Neural crest cell (in vitro differentiated cells): ENCODE measurements around the gene KRTAP5-11. TPM values are rescaled to one million over a fixed set of nuclear protein-coding genes. Genes with fewer than 3 reads are reported as not detected.
"Not testable (repeated sequence)": the region's sequence is repeated elsewhere in the genome, so short reads cannot be mapped to it uniquely, and the experiment has no call there.

Source experiments
- DNase-seq: peaks from one replicate; pipeline ENCODE4 v3.0.0; 2021; ENCODE audit warnings: low read depth, mixed read lengths, low spot score
- H3K27ac Mint-ChIP-seq: one replicate; pipeline ENCODE4 v1.8.0; 2021; ENCODE audit warnings: mild to moderate bottlenecking, mixed read lengths; ENCODE audit not compliant: unreplicated experiment
- H3K27me3 Mint-ChIP-seq: 2 replicates; pipeline ENCODE4 v1.8.0; 2021; ENCODE audit warnings: low read depth, mild to moderate bottlenecking, mixed read lengths
- H3K36me3 Mint-ChIP-seq: 2 replicates; pipeline ENCODE4 v1.8.0; 2021; ENCODE audit warnings: low read depth, mild to moderate bottlenecking, mixed read lengths
- H3K4me1 Mint-ChIP-seq: 2 replicates; pipeline ENCODE4 v1.8.0; 2021; ENCODE audit warnings: mixed read lengths
- H3K4me3 Mint-ChIP-seq: one replicate; pipeline ENCODE4 v1.8.0; 2021; ENCODE audit warnings: mild to moderate bottlenecking, mixed read lengths
- H3K9me3 Mint-ChIP-seq: 2 replicates; pipeline ENCODE4 v1.8.0; 2021; ENCODE audit warnings: mixed read lengths
- total RNA-seq: library from RNA; stranded (reverse); gene quantifications from 2 replicates; pipeline ENCODE4 v1.2.1, GENCODE V29; 2021
- TF ChIP-seq, protein P1 (sequence below): fragments of 200-600 bp; sonication (generic); conservative IDR thresholded peaks from 2 replicates; pipeline ENCODE4 v1.5.0; 2021; ENCODE audit warnings: antibody characterized with exemption, mild to moderate bottlenecking

Gene KRTAP5-11
- total RNA-seq, 1 donor from 2014 or later = not detected

DNA sequence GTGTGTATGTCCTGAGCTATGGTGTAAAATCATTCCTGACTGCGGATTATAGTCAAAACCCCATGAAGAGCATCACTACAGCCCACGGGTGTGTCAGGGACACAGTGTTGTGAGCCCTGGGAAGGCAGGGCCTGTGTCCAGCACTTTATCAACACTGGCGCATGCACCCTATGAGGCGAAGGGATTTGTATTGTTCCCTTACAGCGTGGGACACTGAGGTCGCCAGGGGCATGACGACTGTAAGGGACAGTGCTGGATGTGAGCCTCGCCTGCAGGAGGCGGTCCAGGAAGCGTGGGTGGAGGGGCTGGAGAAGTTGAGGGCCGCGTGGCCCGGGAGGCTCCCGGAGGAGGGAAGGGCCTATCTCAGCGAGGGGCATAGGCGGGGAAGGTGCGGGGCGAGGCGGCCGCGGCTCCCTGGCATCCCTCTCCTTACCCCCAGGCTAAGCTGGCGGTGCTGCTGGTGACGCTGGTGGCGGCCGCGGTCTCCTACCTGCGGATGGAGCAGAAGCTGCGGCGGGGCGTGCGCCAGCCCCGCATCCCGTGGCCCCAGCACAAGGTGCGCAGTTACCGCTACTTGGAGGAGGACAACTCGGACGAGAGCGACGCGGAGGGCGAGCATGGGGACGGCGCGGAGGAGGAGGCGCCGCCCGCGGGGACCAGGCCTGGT lies 24.3 kb upstream of the KRTAP5-11 start:
- peak overlapping the region; percentile 84 for H3K4me3 Mint-ChIP-seq
- H3K27me3 Mint-ChIP-seq = peaks cover 74% of the 10 kb centered on the region
- not testable (repeated sequence) for H3K9me3 Mint-ChIP-seq, DNase-seq, H3K36me3 Mint-ChIP-seq
- peak overlapping the region; percentile 72 for H3K27ac Mint-ChIP-seq
- H3K4me1 Mint-ChIP-seq = peaks cover 10% of the 10 kb centered on the region

DNA sequence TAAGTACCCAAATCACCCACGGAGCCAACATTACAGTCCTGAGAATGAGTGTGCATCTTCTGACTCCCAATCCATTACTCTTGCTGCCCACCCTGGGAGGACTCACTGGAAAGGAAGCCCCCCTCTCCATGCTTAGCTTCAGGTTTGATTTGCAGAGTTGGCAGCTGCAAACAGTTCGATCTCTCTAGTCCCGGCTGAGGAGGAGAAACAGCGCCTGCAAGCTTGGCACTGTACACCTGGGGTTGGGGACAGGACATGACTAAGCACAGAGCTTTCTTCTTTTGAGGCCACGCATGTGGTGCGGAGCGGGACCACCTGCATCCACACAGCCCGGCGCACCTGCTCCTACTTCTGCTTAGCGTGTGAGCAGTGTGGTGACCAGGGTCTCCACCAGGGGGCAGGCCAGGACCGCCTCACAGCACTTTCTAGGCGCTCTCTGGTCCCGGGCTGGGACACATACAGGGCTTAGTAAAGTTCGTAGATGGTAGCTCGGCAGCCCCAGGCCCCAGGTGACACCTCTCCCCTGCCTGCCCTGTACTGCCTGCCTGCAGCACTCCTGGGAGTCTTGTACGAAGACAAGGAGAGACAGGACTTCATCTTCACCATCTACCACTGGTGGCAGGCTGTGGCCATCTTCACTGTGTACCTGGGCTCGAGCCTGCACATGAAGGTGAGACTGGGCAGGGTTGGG lies 22.3 kb upstream of the KRTAP5-11 start:
- H3K4me1 Mint-ChIP-seq, H3K36me3 Mint-ChIP-seq, H3K27ac Mint-ChIP-seq, H3K9me3 Mint-ChIP-seq: not testable (repeated sequence)
- TF ChIP-seq, protein P1, sequence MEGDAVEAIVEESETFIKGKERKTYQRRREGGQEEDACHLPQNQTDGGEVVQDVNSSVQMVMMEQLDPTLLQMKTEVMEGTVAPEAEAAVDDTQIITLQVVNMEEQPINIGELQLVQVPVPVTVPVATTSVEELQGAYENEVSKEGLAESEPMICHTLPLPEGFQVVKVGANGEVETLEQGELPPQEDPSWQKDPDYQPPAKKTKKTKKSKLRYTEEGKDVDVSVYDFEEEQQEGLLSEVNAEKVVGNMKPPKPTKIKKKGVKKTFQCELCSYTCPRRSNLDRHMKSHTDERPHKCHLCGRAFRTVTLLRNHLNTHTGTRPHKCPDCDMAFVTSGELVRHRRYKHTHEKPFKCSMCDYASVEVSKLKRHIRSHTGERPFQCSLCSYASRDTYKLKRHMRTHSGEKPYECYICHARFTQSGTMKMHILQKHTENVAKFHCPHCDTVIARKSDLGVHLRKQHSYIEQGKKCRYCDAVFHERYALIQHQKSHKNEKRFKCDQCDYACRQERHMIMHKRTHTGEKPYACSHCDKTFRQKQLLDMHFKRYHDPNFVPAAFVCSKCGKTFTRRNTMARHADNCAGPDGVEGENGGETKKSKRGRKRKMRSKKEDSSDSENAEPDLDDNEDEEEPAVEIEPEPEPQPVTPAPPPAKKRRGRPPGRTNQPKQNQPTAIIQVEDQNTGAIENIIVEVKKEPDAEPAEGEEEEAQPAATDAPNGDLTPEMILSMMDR = peak; percentile 70
- Mint-ChIP-seq H3K27me3 (peaks cover 76% of the 10 kb centered on the region), H3K4me3 (peak overlapping the region; percentile 49)
- DNase-seq = peak; percentile 24

DNA sequence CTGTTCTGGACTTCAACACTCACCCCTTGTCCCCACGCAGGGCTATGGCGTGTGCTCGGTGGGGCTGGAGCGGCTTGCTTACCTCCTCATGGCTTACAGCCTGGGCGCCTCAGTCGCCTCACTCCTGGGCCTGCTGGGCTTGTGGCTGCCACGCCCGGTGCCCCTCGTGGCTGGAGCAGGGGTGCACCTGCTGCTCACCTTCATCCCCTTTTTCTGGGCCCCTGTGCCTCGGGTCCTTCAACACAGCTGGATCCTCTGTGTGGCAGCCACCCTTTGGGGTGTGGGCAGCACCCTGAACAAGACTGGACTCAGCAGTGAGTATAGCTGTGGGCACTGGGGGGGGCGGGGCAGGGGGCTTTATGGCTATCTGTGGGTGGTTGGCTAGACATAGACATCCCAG lies 20.5 kb upstream of the KRTAP5-11 start:
- not testable (repeated sequence) for H3K36me3 Mint-ChIP-seq, H3K9me3 Mint-ChIP-seq, H3K4me1 Mint-ChIP-seq, DNase-seq, H3K4me3 Mint-ChIP-seq, H3K27ac Mint-ChIP-seq
- H3K27me3 Mint-ChIP-seq = peaks cover 73% of the 10 kb centered on the region

DNA sequence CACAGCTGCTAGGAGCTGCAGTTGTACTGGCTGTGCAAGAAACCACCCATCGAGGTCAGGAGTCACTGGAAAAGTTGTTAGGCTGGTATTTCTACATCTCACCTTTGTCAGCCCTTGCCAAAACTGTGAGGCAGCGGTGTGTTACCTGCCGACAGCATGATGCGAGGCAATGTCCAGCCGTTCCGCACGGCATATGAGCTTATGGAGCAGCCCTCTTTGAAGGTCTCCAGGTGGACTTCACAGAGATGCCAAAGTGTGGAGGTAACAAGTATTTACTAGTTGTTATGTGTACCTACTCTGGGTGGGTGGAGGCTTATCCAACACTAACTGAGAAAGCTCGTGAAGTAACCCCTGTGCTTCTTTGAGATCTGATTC lies 6.9 kb upstream of the KRTAP5-11 start:
- H3K4me1 Mint-ChIP-seq = peaks cover 33% of the 10 kb centered on the region
- not testable (repeated sequence) for H3K36me3 Mint-ChIP-seq, H3K4me3 Mint-ChIP-seq, H3K27ac Mint-ChIP-seq, H3K27me3 Mint-ChIP-seq, H3K9me3 Mint-ChIP-seq, DNase-seq

DNA sequence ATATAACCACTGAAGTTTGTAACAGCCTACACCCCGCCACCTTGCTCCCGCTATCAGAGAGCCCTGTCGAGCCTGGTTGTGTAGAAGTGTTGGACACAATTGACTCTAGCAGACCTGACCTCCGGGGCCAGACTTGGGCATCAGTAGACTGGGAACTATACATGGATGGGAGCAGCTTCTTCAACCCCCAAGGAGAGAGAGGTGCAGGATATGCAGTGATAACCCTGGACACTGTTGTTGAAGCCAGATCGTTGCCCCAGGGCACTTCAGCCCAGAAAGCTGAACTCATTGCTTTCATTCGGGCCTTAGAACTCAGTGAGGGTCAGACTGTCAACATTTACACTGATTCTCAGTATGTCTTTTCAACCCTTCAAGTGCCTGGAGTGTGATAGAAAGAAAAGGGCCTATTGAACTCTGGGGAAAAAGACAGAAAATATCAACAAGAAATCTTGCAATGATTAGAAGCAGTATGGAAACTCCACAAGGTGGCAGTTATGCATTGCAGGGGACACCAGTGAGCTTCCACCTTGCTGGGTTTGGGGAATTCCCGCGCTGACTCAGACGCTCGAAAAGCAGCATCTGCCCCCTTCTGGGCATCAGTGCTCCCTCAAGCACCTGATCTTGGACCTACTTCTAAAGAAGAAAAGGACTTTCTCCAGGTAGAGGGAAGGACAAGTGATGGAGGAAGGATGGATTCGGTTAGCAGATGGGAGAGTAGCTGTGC lies 6.3 kb upstream of the KRTAP5-11 start:
- H3K27me3 Mint-ChIP-seq = not testable (repeated sequence)

DNA sequence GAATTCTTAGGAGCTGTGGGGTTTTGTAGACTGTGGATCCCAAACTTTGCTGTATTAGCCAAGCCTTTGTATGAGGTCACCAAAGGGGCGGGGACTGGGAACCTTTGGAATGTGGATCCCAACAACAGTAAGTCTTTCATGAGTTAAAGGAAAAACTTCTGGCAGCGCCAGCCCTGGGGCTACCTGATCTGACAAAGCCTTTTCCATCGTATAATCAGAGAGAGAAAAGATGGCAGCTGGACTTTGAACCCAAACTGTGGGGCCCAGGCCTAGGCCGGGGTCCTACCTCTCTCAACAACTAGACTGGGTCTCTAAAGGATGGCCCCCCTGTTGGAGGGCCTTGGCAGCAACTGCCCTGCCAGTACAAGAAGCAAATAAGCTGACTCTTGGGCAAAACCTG lies 5.6 kb upstream of the KRTAP5-11 start:
- DNase-seq = peak; percentile 37
- not testable (repeated sequence) for H3K27me3 Mint-ChIP-seq, H3K9me3 Mint-ChIP-seq, H3K36me3 Mint-ChIP-seq
- Mint-ChIP-seq H3K4me1 (peaks cover 33% of the 10 kb centered on the region), H3K4me3 (peak overlapping the region; percentile 2), H3K27ac (peak overlapping the region; percentile 84)

More for the DNA sequence above, 6.3 kb upstream of the KRTAP5-11 start:
- Mint-ChIP-seq H3K4me3 (peak overlapping the region; percentile 2), H3K4me1 (peaks cover 33% of the 10 kb centered on the region), H3K27ac (peak overlapping the region; percentile 84)
- DNase-seq, H3K36me3 Mint-ChIP-seq, H3K9me3 Mint-ChIP-seq: not testable (repeated sequence)

DNA sequence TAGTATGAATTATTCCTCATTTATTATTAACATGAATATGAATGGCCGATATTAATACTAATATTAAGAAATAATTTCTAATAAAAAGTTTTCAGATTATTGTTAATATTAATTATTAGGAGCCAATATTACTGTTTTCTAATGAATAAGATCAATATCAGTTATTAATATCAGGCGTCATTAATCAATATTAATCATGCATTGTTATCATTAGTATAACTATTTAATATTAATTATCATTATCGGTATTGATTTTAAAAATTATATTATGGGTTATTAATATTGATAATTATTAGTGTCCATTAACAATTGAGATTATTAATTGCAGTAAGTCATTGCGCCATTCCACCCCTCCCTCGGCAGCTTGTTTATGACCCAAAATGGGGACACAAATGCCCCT lies 3.0 kb upstream of the KRTAP5-11 start:
- DNase-seq, H3K27me3 Mint-ChIP-seq, H3K27ac Mint-ChIP-seq, H3K4me3 Mint-ChIP-seq, H3K36me3 Mint-ChIP-seq, H3K9me3 Mint-ChIP-seq: not testable (repeated sequence)
- H3K4me1 Mint-ChIP-seq = peaks cover 39% of the 10 kb centered on the region

DNA sequence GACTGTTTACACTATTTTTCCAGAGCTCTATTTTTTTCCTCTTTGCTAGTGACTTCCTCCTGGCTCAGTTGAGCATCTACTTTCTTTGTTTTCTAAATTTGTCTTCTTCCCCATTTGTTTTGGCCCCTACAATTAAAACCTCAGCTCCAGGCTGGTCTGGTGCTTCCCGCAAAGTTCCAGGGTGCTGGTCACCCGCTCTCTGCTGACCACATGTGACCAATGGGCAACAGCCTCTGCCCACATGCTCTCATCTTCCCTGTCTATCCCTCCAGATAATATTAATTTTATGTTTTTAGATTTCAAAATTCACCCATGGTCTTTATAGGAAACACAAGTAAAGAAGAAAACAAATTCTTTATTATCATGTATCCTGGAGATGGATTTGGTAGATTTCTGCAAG lies 294 bp upstream of the KRTAP5-11 start:
- peaks cover 31% of the 10 kb centered on the region for H3K4me1 Mint-ChIP-seq
- not testable (repeated sequence) for H3K27me3 Mint-ChIP-seq, H3K4me3 Mint-ChIP-seq, DNase-seq, H3K27ac Mint-ChIP-seq, H3K36me3 Mint-ChIP-seq, H3K9me3 Mint-ChIP-seq

DNA sequence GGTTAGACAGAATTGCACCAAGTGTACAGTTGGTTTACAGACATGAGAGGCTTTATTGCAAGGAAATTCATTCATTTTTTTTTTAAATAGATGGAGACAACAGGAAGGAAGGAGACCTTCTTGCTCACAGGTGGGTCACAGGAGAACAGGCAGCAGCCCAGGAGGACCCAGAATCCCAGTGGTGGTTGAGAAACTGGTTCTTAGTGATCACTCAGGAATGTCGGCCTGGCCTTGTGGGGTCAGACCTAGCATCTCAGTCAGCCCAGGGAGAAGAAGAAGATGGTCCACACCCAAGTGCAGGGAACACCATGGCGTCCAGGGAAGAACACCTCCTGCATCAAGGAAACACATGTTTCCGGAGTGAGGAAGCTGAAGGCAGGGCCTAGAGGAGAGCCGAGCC lies 849 bp downstream of the KRTAP5-11 start:
- TF ChIP-seq, protein P1 = no peak
- H3K4me3 Mint-ChIP-seq = no peak overlapping the region
- peaks cover 24% of the 10 kb centered on the region for H3K4me1 Mint-ChIP-seq
- peaks cover 6% of the 10 kb centered on the region for H3K27me3 Mint-ChIP-seq
- peak overlapping the region; percentile 60 for H3K27ac Mint-ChIP-seq
- H3K36me3 Mint-ChIP-seq = no peaks in the 10 kb centered on the region
- no peaks in the 10 kb centered on the region for H3K9me3 Mint-ChIP-seq
- no peak for DNase-seq
